IMR-90 (cell line): ENCODE measurements around the gene ANO7. TPM values are rescaled to one million over a fixed set of nuclear protein-coding genes. Genes with fewer than 3 reads are reported as not detected.

Source experiments
- ATAC-seq: fragments of 200-7000 bp; cut with Tn5 transposase; 2 replicates; pipeline ENCODE4 v1.9.1; 2020; ENCODE audit warnings: low read depth, mild to moderate bottlenecking, moderate library complexity
- BruUV-seq: library from RNA; stranded (reverse); fragments of 400-500 nt; replicated peaks from 2 replicates; lab custom pipeline; 2021; lab: Mats Ljungman, UMichigan
- CTCF ChIA-PET: fragments of 300-600 bp; formaldehyde crosslinking; extraction: SDS; loops from one replicate; lab custom pipeline; 2021; ENCODE audit warnings: antibody characterized with exemption; lab: Yijun Ruan, JAX
- POLR2A ChIA-PET: fragments of 300-600 bp; sonication (Branson Sonifier 250); formaldehyde crosslinking; loops from one replicate; lab custom pipeline; 2022; ENCODE audit warnings: antibody characterized with exemption; ENCODE audit not compliant: unreplicated experiment; lab: Charles Lee
- DNase-seq: peaks from one replicate; pipeline ENCODE4 v3.0.0; 2013
- H2AFZ ChIP-seq: replicated peaks from 2 replicates; pipeline ENCODE3; 2013; ENCODE audit warnings: low read length, mild to moderate bottlenecking; ENCODE audit not compliant: poor library complexity
- H2AK5ac ChIP-seq: 2 replicates; pipeline ENCODE4 v1.6.1; 2013; ENCODE audit warnings: low read depth, low read length, inconsistent platforms
- H2AK9ac ChIP-seq: replicated peaks from 2 replicates; pipeline ENCODE3; 2013; ENCODE audit warnings: mild to moderate bottlenecking, low read depth, low read length, moderate library complexity; ENCODE audit not compliant: poor library complexity
- H2BK120ac ChIP-seq: 2 replicates; pipeline ENCODE4 v1.6.1; 2013; ENCODE audit warnings: low read depth, low read length, inconsistent platforms
- H2BK15ac ChIP-seq: 3 replicates; pipeline ENCODE4 v1.6.1; 2013; ENCODE audit warnings: low read depth, low read length, inconsistent platforms
- H2BK20ac ChIP-seq: 2 replicates; pipeline ENCODE4 v1.6.1; 2013; ENCODE audit warnings: low read depth, mild to moderate bottlenecking, inconsistent platforms, low read length, moderate library complexity
- H2BK5ac ChIP-seq: 2 replicates; pipeline ENCODE4 v1.6.1; 2013; ENCODE audit warnings: mild to moderate bottlenecking, low read depth, low read length, inconsistent platforms; ENCODE audit not compliant: poor library complexity, severe bottlenecking
- H3K14ac ChIP-seq: replicated peaks from 2 replicates; pipeline ENCODE4 v1.6.1; 2013; ENCODE audit warnings: low read depth, low read length, inconsistent platforms
- H3K18ac ChIP-seq: 2 replicates; pipeline ENCODE4 v1.6.1; 2013; ENCODE audit warnings: low read depth, low read length, control low read depth
- H3K23ac ChIP-seq: 2 replicates; pipeline ENCODE4 v1.6.1; 2013; ENCODE audit warnings: low read depth, low read length, inconsistent platforms
- H3K27ac ChIP-seq: 2 replicates; pipeline ENCODE4 v1.5.1; 2013; ENCODE audit warnings: mild to moderate bottlenecking, control low read depth, low read length; ENCODE audit not compliant: insufficient read depth
- H3K27me3 ChIP-seq: 2 replicates; pipeline ENCODE4 v1.6.1; 2013; ENCODE audit warnings: low read length; ENCODE audit not compliant: control insufficient read depth, insufficient read depth
- H3K36me3 ChIP-seq: 2 replicates; pipeline ENCODE4 v1.6.1; 2013; ENCODE audit warnings: low read length, mixed read lengths; ENCODE audit not compliant: control insufficient read depth, insufficient read depth
- H3K4ac ChIP-seq: 2 replicates; pipeline ENCODE4 v1.6.1; 2013; ENCODE audit warnings: low read depth, low read length, inconsistent platforms
- H3K4me1 ChIP-seq: 2 replicates; pipeline ENCODE4 v1.6.1; 2013; ENCODE audit warnings: low read length, mixed read lengths; ENCODE audit not compliant: control insufficient read depth, insufficient read depth
- H3K4me2 ChIP-seq: 2 replicates; pipeline ENCODE4 v1.6.1; 2013; ENCODE audit warnings: low read depth, mild to moderate bottlenecking, control low read depth, low read length, moderate library complexity
- H3K4me3 ChIP-seq: 2 replicates; pipeline ENCODE4 v1.5.1; 2013; ENCODE audit warnings: low read depth, mild to moderate bottlenecking, control low read depth, low read length, moderate library complexity; ENCODE audit not compliant: insufficient read depth
- H3K56ac ChIP-seq: 2 replicates; pipeline ENCODE4 v1.6.1; 2013; ENCODE audit warnings: low read length, inconsistent platforms; ENCODE audit not compliant: insufficient read depth; ENCODE audit errors: extremely low read depth
- H3K79me1 ChIP-seq, 2 experiments: 2 replicates each; pipeline ENCODE4 v1.6.1; 2013; ENCODE audit warnings: low read length in 2 of 2, inconsistent platforms in 1 of 2, low read depth in 1 of 2
- H3K9ac ChIP-seq: 2 replicates; pipeline ENCODE4 v1.6.1; 2013; ENCODE audit warnings: low read depth, low read length, control low read depth
- H3K9me1 ChIP-seq: 2 replicates; pipeline ENCODE4 v1.6.1; 2013; ENCODE audit warnings: low read length, inconsistent platforms; ENCODE audit not compliant: insufficient read depth
- H3K9me3 ChIP-seq: 2 replicates; pipeline ENCODE4 v1.6.1; 2013; ENCODE audit warnings: low read length; ENCODE audit not compliant: control insufficient read depth, insufficient read depth
- H4K20me1 ChIP-seq: 2 replicates; pipeline ENCODE4 v1.6.1; 2013; ENCODE audit warnings: low read length, inconsistent platforms; ENCODE audit not compliant: insufficient read depth
- H4K5ac ChIP-seq: 2 replicates; pipeline ENCODE4 v1.6.1; 2013; ENCODE audit warnings: mild to moderate bottlenecking, low read depth, low read length, control low read depth
- H4K8ac ChIP-seq, 2 experiments: 2 replicates each; pipeline ENCODE4 v1.6.1; 2013; ENCODE audit warnings: low read depth in 2 of 2, low read length in 2 of 2, control low read depth in 1 of 2, inconsistent platforms in 1 of 2
- H4K91ac ChIP-seq: 2 replicates; pipeline ENCODE4 v1.6.1; 2013; ENCODE audit warnings: low read depth, low read length, inconsistent platforms; ENCODE audit not compliant: insufficient read depth
- CEBPB ChIP-seq: IDR thresholded peaks from 2 replicates; pipeline ENCODE4 v1.6.1; 2012; ENCODE audit warnings: low read depth, low read length, improper control_type of control experiment
- ELK1 ChIP-seq: fragments of 150-350 bp; IDR thresholded peaks from 2 replicates; pipeline ENCODE4 v1.6.1; 2016; ENCODE audit warnings: low read depth, mild to moderate bottlenecking, low read length, moderate library complexity, borderline replicate concordance
- MAFK ChIP-seq: IDR thresholded peaks from 2 replicates; pipeline ENCODE4 v1.6.1; 2012; ENCODE audit warnings: low read depth, low read length, improper control_type of control experiment
- NFE2L2 ChIP-seq: fragments of 150-350 bp; IDR thresholded peaks from 2 replicates; pipeline ENCODE4 v1.6.1; 2016; ENCODE audit warnings: low read depth, mild to moderate bottlenecking, low read length
- RAD21 ChIP-seq: IDR thresholded peaks from 2 replicates; pipeline ENCODE4 v1.6.1; 2012; ENCODE audit warnings: low read length, improper control_type of control experiment
- WGBS, 2 experiments: methylation state at CpG; one replicate each; pipeline versions ENCODE4 v1.1.5 to v1.1.7; 2013; ENCODE audit warnings: missing lambda C conversion rate in 2 of 2; ENCODE audit not compliant: insufficient read length in 1 of 2; ENCODE audit errors: extremely low coverage in 2 of 2; 5-methylcytosine and 5-hydroxymethylcytosine counted together
- dilution Hi-C: fragments of 300-500 bp; cut with HindIII; formaldehyde crosslinking; loops from one replicate; pipeline ENCODE4 v1.14.3; 2018; ENCODE audit warnings: low sequenced_read_pairs; ENCODE audit not compliant: unreplicated experiment
- in situ Hi-C: fragments of 300-500 bp; cut with MboI; formaldehyde crosslinking; loops from 3 replicates; pipeline ENCODE4 v1.14.3; 2019; ENCODE audit warnings: low sequenced_read_pairs, inconsistent platforms, mixed read lengths
- intact Hi-C: fragments of 100-400 bp; cut with micrococcal nuclease; formaldehyde crosslinking; loops from 2 replicates; pipeline ENCODE4 v1.10.0; 2022
- polyA plus RNA-seq, 3 experiments: library from polyadenylated mRNA; depleted of rRNA; stranded (reverse); fragments of >200 nt; gene quantifications; 2 replicates each; pipeline ENCODE4 v1.2.3, GENCODE V29; 2012; ENCODE audit warnings: low replicate concordance in 1 of 3
- total RNA-seq: library from RNA; depleted of rRNA; stranded (reverse); fragments of >200 nt; gene quantifications from 2 replicates; pipeline ENCODE4 v1.2.3, GENCODE V29; 2012
- TF ChIP-seq, protein P1 (sequence below): fragments of 150-350 bp; IDR thresholded peaks from 2 replicates; pipeline ENCODE4 v1.6.1; 2017; ENCODE audit warnings: mild to moderate bottlenecking, antibody characterized with exemption, low read length, low read depth

Gene ANO7
- total and polyA plus RNA-seq, 2 of the 4 experiments (the other 2 are of a cell fraction), result 0.36 to 3.4 TPM

GRCh38 chr2:241207641-241208040 lies 19.2 kb downstream of the ANO7 start:
- CTCF ChIA-PET, result no interaction called here
- no peak overlapping the region for H3K27ac ChIP-seq
- no peak overlapping the region for H2BK120ac ChIP-seq
- intact Hi-C loops (no loop called here), dilution Hi-C loops (no loop called here), in situ Hi-C loops (no loop called here)
- no peak overlapping the region for H3K23ac ChIP-seq
- no peak overlapping the region for H2AK9ac ChIP-seq
- no peak overlapping the region for H3K56ac ChIP-seq
- ATAC-seq (no peak), DNase-seq (no peak)
- no peaks in the 10 kb centered on the region for H3K79me1 ChIP-seq
- no peaks in the 10 kb centered on the region for H3K36me3 ChIP-seq
- no peak for TF ChIP-seq CEBPB
- TF ChIP-seq ELK1, result no peak
- no peak for TF ChIP-seq NFE2L2
- TF ChIP-seq, protein P1, sequence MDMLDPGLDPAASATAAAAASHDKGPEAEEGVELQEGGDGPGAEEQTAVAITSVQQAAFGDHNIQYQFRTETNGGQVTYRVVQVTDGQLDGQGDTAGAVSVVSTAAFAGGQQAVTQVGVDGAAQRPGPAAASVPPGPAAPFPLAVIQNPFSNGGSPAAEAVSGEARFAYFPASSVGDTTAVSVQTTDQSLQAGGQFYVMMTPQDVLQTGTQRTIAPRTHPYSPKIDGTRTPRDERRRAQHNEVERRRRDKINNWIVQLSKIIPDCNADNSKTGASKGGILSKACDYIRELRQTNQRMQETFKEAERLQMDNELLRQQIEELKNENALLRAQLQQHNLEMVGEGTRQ, result no peak
- TF ChIP-seq RAD21, result no peak
- TF ChIP-seq MAFK, result no peak
- H2BK15ac ChIP-seq, result no peak overlapping the region
- no peaks in the 10 kb centered on the region for H3K9me1 ChIP-seq
- no peak overlapping the region for H3K9ac ChIP-seq
- no peak overlapping the region for H2BK5ac ChIP-seq
- no peaks in the 10 kb centered on the region for H4K20me1 ChIP-seq
- no peak overlapping the region for H3K4me2 ChIP-seq
- H3K18ac ChIP-seq, result no peak overlapping the region
- H3K4me3 ChIP-seq, result no peak overlapping the region
- BruUV-seq, result no TSS peak
- no peak overlapping the region for H3K14ac ChIP-seq
- H2AFZ ChIP-seq, result no peak overlapping the region
- no peaks in the 10 kb centered on the region for H3K9me3 ChIP-seq
- no peak overlapping the region for H4K8ac ChIP-seq
- no peak overlapping the region for H4K91ac ChIP-seq
- H4K5ac ChIP-seq, result no peak overlapping the region
- H2AK5ac ChIP-seq, result no peak overlapping the region
- WGBS, 2 experiments, result 57% methylated on average over 4 of the region's 6 CpGs; no CpG with 5 or more reads in 1 of the 2 experiments
- H3K4ac ChIP-seq, result no peak overlapping the region
- POLR2A ChIA-PET, result no interaction called here
- no peaks in the 10 kb centered on the region for H3K4me1 ChIP-seq
- peaks cover 18% of the 10 kb centered on the region for H3K27me3 ChIP-seq
- H2BK20ac ChIP-seq, result no peak overlapping the region
